ENCODE results near the gene GRIK5.
A peak's percentile ranks its signal among the peaks of the same experiment; 100 is the strongest.

The GRIK5 gene

DNA sequence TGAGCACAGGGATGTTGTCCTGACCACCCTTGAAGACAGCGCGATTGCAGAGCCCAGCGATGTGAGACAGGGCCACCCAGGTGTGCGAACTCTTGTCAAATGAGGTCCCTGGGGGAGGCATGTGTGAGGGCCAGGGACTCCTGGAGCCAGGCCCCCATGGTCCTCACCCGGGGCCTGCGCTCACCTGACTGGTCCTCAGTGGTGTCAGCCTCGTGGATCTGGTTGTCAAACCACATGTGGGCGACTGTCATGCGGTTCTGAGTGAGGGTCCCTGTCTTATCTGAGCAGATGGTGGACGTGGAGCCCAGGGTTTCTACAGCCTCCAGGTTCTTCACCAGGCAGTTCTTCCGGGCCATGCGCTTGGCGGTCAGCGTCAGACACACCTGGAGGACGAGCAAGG, 88.3 kb downstream of the GRIK5 start:
- FAIRE-seq: no peak

DNA sequence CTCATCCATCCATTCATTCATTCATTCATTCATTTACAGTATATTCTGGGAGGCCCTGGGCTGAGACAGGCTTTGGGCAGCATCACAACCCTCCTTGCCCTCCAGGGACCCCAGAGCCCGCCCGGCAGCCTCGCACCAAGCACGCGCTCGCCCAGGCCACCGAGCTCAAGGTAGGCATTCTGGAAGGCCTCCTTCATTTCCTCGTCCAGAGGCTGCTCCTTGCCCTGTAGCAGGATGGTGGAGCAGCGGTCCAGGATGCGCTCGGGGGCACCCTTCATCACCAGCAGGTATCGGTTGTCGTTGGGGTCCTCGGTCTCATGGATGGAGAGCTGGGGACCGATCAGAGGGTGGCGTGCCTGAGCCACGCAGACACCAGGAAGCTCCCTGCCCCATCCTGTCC, 91.5 kb downstream of the GRIK5 start:
- no peak for FAIRE-seq

DNA sequence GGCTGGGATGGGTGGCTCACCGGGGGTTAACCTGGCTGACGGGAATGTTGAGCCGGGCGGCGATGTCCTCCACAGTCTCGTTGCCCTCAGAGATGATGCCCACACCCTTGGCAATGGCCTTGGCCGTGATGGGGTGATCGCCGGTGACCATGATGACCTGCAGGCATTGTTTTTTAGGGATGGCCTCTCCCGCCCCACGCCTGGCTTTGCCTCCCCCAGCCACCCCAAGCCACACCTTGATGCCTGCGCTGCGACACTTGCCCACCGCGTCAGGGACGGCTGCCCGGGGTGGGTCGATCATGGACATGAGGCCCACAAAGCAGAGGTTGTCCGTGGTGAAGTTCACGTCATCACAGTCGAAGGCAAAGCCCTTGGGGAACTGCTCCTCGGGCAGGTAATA, 92.1 kb downstream of the GRIK5 start:
- FAIRE-seq: no peak

DNA sequence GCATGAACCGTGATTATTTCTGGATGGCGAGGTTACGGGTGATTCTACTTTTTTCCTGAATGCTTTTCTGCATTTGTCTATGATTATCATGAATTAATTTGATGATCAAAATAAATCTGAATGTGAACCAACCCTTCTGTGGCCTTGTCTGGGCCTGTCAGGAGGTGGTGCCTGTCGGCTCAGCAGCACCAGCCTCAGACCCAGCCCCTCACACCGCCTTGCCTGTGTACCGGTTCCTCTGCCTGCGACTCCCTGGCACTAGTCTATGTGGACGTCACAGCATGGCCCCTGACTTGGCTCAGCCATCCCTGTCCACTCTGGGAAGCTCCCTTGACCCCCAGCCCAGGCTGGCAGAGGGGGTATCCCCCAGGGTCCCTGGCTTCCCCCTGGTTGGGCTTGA, 95.4 kb downstream of the GRIK5 start:
- FAIRE-seq: no peak

DNA sequence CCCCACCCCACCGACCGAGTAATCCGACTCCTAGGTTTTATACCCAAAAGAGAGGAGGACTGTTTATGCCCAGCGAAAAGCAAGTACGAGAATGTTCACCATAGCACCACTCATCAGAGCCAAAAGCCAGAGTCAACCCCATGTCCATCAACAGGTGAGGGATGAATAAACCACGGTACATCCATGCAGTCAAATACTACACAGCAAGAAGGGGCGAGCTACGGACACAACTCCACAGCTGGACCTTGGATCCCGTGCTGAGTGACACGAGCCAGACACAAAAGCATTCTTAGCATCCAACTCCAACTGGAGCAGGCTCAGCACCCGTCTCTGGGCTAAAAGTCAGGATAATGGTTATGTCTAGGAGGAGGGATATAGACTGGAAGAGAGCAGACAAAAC, 98.6 kb downstream of the GRIK5 start:
- FAIRE-seq: no peak

DNA sequence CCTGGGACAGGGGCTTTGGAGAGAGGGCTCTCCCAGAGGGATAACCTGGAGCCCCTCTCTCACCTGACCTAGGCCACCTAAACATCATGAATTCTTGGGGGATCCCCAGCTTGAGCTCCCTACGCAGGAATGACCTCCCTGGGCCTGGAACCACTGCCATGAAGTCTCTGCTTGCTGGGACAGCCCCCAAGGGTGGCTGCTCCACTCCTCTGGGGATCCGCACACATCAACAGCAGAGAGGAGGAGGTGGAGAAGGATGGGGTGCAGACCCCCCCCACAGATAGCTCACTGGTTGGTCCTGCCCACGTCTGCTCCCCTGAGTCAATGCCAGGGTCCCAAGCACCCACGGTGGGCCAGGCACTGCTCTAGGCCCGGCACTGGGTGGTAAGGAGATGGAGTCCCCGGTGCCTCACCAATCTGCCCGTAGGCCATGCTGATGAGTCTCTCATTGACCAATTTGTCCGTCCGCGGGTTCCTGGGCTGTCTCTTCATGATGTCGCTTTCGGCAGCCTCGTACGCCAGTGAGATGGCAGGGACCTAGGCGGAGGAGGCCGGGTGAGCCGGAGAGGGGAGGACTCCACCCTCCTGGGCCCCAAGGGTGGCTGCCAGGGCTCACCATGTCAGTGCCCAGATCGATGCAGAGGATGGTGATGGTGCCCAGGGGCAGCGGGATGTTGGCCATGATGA, 100.1 kb downstream of the GRIK5 start:
- FAIRE-seq: no peak

DNA sequence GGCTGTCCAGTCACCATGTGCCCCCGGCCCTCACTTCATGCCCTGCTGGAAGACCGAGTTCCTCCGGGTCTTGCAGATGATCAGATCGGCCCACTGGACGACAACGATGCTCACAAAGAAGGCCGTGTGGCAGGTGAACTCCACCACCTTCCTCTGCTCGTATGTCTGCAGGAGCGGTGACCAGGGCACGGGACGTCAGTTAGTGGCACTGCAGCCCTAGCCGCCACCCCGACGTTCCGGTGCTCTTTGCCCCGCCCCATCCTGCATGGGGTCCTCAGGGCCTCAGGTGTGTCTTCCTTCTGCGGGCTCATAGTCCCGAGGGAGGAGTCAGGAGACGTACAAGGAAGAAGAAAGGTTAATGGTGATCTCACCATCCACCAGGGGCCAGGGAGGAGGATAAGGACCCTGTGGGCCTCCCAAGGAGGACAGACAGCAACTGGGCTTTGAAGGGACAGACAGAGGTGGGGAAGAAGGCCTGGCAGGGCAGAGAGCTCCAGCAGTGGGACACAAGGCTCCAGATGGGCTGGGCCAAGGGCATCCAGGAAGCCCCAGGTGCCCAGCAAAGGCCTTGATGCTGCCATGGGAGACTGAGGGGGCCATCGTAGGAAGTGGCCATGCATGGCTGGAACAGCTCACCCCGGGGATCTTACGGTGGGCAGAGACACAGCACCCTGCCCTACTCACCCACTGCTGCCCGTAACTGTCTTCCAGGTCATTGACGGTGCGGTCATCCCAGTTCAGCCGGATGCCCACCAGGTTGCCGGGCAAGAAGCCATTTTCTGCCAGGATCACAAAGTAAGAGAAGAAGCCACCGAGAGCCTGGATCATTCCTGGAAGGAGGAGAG, 101.0 kb downstream of the GRIK5 start:
- FAIRE-seq: no peak

DNA sequence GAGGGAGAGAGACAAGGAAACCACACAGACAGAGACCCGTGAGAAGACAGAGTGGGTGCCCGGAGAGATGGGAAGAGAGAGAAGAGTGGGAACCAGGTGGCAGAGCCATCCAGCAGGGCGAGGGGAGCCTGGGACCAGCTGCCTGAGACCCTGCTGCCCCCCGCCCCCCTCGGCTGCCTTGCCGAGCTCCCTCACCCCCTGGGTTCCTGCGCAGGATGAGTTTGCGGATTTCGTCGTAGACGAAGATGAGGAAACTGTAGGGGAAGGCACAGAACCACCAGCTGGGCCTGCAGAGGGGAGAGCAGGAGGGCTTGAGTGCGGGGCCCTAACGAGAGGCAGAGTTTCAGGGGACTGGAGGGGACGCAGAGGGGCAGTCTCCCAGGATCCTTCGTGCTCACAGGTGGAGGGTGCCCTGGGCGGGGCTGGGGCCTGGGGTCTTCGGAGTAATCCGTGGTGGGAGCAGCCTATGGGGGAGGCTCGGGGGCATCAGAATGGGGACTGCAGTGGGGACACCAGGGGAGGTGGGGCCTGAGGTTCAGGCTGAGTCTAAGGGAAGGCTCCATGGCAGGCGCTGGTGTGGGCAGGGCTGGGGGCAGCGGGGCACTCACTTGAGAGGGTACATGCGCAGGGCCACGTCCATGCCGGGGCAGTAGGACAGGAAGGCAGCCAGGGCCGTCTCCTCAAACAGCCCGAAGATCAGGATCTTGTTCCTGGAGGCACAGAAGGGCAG, 102.8 kb downstream of the GRIK5 start:
- FAIRE-seq: no peak

DNA sequence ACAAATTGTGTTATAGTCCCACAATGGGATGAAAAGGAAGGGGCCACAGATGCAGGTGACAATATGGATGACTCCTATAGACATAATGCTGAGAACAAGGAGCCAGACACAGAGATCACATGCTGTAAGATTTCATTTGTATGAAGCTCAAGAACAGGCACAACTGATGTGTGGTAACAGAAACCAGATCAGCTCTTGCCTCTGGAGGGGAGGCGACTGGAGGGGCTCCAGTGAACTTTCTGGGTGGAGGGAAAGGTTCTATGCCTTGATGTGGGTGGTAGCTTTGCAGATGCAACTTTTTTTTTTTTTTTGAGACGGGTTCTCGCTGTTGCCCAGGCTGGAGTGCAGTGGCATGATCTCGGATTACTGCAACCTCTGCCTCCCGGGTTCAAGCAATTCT, 104.9 kb downstream of the GRIK5 start:
- no peak for FAIRE-seq

DNA sequence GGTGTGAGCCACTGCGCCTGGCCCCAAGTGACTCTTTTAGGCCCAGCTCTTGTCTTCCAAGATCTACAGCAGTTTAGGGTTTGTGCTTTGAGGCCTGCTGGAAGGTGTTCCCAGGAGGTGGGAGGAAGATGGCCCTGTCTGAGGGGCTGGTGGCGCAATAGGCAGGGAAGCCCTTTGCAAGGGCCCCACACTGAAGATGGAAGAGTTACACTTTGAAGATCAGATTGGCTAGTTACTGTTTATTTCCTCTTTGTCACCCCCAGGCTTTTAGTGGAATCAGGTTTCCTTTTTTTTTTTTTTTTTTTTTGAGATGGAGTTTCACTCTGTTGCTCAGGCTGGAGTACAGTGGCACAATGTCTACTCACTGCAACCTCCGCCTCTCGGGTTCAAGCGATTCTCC, 109.0 kb downstream of the GRIK5 start:
- FAIRE-seq: no peak

DNA sequence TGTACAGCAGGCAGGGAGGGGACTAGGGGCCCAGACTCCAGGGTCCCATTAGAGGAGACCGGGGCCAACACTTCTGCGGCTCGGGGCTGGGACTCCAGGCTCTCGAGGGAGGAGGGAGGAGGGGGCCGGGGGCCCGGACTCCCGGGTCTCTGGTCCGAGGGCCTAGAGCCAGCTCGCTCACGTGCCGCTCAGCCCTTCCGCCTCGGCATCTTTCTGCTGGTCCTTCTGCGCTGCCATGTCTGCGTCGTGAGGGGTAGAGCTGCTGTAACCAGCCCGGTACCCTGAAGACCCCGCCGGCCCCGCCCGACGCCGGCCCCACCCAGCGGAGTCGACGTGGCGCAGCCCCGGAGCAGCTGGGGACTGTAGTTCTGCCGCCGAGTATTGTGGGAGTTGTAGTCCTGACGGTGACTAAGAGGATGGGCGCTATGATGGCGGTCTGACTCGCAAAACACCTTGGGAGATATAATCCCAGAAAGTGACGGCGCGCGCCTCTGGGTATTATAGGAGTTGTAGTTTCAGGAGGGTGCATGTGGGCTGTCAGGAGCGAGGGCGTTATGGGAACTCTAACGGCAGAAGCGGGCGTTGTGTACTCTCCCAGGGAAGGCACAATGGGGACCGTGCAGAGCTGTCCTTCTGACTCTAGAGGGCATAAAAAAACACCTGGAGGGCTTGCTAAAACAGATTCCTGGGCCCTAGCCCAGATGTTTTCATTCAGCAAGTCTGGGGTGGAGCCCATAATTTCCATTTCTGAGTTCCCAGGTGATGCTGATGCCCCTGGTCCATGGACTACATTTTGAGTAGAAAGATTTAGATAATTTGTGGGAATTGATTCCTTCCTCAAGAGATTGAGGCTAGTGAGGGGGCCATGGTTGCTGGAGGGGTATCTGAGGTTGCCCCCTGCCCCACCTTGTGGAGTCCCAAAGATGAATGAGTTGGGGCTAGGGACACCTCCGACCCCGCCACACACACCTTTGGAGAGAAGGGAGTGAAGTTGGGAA, 110.7 kb downstream of the GRIK5 start, which contains the start of gene RABAC1:
Gene RABAC1 (minus strand): TSS at position 266 of the 998 bp plus-strand sequence. CDS start 29 bp downstream, at position 237.
- FAIRE-seq: peak; percentile 92

DNA sequence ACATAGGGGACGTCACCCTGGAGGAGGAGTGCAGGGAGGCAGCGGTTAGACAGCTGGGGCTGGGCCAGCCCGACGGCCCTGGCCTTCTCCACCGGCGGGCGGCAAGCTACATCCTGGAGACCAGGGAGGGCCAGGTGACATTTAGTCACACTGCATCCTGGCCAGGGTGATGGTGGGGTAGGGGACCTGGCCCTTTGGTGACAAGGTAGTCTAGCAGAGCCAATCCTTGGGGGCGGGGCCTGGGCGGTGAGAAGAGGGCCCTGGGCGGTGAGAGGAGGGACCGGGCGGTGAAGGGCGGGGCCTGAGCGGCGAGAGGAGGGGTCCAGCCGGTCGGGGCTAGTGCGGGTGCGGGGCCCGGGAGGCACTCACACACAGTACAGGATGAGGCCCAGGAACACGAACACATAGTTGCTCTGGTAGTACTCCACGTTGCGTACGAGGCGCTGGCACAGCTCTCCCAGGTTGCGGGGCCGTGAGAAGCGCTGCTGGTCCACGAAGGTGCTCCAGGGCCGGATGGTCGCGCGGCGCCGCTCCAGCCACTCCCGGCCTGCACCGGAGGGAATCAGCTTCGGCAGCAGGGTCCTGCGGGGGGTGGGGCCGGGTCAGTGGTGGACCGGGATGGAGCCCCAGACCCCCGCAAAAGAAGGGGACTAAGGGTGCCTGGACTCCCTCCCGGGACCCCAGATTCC, 111.5 kb downstream of the GRIK5 start:
- FAIRE-seq: peak; percentile 72

DNA sequence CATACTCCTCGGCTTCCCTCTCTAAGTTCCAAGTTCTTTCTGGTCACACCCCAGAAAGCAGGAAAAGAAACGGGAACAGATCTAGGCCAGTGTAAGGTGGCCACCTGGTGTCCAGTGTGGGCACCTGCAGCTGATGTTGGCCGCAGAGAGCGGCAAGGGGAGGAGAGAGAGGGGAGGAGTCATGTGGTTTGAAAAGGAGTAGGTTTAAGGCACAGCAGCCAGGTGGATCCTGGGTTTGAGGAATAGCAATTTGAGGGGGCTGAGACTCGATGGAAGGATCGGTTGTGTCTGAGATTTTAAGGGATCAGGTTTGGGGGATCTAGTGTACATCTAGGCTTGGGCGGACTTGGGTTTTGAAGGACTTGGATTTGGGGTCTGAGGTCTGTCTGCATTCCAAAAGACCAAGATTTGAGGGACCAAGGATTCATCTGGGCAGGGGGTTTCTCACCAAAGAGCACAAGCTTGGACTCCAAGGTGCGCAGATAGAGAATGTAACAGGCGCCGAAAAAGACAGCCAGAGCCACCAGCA, 112.1 kb downstream of the GRIK5 start:
- FAIRE-seq: peak; percentile 96

DNA sequence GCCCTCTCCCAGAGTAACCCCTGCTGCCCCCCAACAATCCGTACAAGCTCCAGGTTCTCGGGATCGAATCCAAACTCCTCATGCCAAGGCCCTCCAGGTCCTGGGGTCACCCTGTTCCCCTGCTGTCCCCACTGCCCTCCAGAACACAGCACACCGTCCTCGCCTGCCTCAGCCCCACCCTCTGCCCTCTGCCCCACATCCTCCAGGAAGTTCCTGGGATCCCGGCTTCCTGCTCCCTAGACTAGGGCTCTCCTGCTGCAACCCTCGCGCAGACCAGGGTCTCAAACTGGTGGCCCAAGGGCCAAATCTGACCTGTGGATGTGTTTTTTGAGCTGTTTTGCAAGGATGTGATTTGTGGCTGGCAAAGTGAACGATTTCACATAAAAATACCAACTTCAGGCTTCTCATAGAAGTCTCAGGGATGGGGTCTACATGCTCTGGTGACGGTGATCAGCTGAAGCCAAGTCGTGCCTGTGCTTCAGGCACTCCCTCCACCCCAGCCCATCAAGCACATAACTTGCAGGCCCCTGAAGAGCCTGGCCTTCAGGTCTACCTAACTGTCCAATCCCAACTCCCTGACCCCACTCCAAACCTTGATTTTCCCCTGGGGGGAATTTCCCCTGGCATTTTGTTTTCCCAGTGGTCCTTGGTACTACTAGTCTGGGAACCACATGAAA, 112.7 kb downstream of the GRIK5 start:
- FAIRE-seq: no peak

DNA sequence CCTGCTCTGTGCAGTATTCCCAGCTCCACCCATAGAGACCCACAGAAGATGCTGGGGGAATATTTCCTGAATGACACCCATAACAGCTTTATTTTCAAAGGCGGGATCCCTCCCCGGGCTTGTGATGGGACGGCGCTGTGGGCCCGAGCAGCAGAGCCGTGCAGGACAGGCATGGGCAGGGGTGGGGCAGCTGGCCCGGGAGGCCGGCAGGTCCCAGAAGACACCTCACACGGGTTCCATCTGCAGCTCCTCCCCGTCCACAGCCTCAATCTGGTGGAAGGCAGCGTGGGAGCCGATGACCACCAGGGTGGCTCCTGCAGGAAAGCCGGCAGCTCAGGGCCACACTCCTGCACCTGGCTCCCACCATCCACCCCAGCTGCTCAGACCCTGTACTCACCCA, 113.4 kb downstream of the GRIK5 start:
- FAIRE-seq: no peak

DNA sequence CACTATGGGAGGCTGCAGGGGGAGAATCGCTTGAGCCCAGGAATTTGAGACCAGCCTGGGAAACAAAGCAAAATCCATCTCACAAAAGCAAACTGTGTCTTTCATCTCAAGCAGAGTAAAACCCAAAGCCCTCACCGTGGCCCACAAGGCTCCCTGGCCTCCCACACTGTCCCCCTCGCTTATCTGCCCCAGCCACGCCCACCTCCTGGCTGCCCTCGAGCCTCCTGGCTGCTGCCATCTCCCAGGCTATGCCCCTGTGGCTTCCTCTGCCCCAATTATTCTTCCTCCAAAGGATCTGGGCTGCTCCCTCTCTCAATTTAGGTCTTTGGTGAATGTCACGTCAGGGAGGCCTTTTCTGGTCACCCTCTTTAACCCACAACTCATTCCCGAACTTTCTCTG, 114.5 kb downstream of the GRIK5 start:
- no peak for FAIRE-seq

DNA sequence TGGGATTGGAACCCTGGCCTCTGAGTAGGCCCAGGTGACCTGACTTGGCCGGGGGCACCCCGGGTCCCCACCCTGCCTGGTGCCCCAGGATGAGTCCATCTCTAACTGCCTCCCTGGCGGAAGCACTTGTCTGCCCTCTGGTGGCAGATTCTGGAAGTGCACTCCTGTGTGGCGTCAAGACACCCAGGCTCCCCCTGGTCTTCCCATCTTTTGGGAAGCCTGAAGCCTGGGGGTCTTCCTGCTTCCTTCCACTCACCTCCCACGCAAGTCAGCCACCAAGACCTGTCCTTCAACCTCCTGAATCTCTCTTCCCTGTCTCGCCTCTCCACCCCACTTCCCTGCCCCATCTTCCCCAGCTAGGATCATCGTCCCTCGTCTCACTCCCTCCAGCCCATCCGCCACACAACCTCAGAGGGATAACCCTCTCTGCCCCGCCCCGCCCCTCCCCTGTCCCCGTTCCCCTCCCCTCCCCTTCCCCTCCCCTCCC, 118.3 kb downstream of the GRIK5 start:
- no peak for FAIRE-seq
